Measurements from ENCODE around the gene TAF6L. TPM values are rescaled to one million over a fixed set of nuclear protein-coding genes. Genes with fewer than 3 reads are reported as not detected.
A peak's percentile ranks its signal among the peaks of the same experiment; 100 is the strongest.

Gene TAF6L
- total and polyA plus RNA-seq, 9 of the 15 experiments (the other 6 are each of a cell fraction or from before 2014, with no cell fraction given), result 0.04 to 45.5 (median 20.8) TPM

GRCh38 chr11:62805076-62805892, 34.1 kb downstream of the TAF6L start, which contains the start of gene NXF1 (continued):
- TF ChIP-seq ZBTB40 (IDR thresholded peaks at IDR 0.05), result 0 out of 2 replicates have a peak, but pooled peaks have one; percentile 42
- TF ChIP-seq ZBTB40 (CRISPR knock-in tag; IDR thresholded peaks at IDR 0.05), result no peak
- TF ChIP-seq ZNF609 (CRISPR knock-in tag; IDR thresholded peaks at IDR 0.05; ENCODE audit: borderline replicate concordance), result 0 out of 2 replicates have a peak, but pooled peaks have one; percentile 40
- peak; percentile 79 for TF ChIP-seq ETS2 (tag; IDR thresholded peaks at IDR 0.05; ENCODE audit: borderline replicate concordance, poor library complexity, severe bottlenecking)
- peak; percentile 46; the same call in 1 of the 2 replicates for TF ChIP-seq ZNF431 (CRISPR knock-in tag; IDR thresholded peaks at IDR 0.05)
- peak; percentile 46; the same call in 1 of the 2 replicates for TF ChIP-seq NR2C2 (CRISPR knock-in tag; IDR thresholded peaks at IDR 0.05)
- peak; percentile 48 for TF ChIP-seq NR2C2 (tag; IDR thresholded peaks at IDR 0.05)
- TF ChIP-seq ZNF668 (CRISPR knock-in tag; IDR thresholded peaks at IDR 0.05), result no peak
- TF ChIP-seq SIX5 (IDR thresholded peaks at IDR 0.05; ENCODE audit: borderline replicate concordance in 1 of 2, insufficient read depth in 1 of 2, low read depth in 1 of 2, low read length in 2 of 2), result no peak
- TF ChIP-seq PCBP2 (IDR thresholded peaks at IDR 0.05; ENCODE audit: low read depth, low read length, poor library complexity, severe bottlenecking), result no peak
